ENCODE measurements around the gene LZTR1. TPM values are rescaled to one million over a fixed set of nuclear protein-coding genes. Genes with fewer than 3 reads are reported as not detected.

LZTR1 gene
- polyA plus RNA-seq (2012; rRNA removed), result 37.7 and 41.5 TPM in 2 replicates
- polyA plus RNA-seq (2012; cell fraction: cytosol; rRNA removed), result 11.9 and 15.0 TPM in 2 replicates
- 294 and 344 TPM in 2 replicates for polyA plus RNA-seq (2012; cell fraction: nucleus; rRNA removed)

GRCh38 chr22:20981787-20982562 lies at the start of gene LZTR1:
LZTR1 (plus strand) TSS chr22:20982297; CDS start chr22:20982372, 75 bp downstream.
- TF ChIP-seq SIN3A (IDR thresholded peaks at IDR 0.05; ENCODE audit: borderline replicate concordance, low read depth, low read length) (0 out of 2 replicates have a peak, but pooled peaks have one; percentile 36), NFIC (IDR thresholded peaks at IDR 0.05; ENCODE audit: borderline replicate concordance) (no peak), EP300 (IDR thresholded peaks at IDR 0.05; ENCODE audit: borderline replicate concordance in 1 of 2, low read depth in 1 of 2, low read length in 1 of 2) (no peak; a peak in 1 of 4 replicates), FOXJ3 (CRISPR knock-in tag; IDR thresholded peaks at IDR 0.05) (no peak), MXI1 (IDR thresholded peaks at IDR 0.05; ENCODE audit: low read depth, low read length) (peak; percentile 63), CTCF (IDR thresholded peaks at IDR 0.05) (peak; percentile 62), USF1 (IDR thresholded peaks at IDR 0.05; ENCODE audit: borderline replicate concordance, low read depth) (peak; percentile 43; the same call in 1 of the 2 replicates), RFX5 (IDR thresholded peaks at IDR 0.05; ENCODE audit: low read length) (no peak), TAF1 (IDR thresholded peaks at IDR 0.05; ENCODE audit: borderline replicate concordance, low read depth, low read length) (peak; percentile 61; the same call in 1 of the 2 replicates), JUND (IDR thresholded peaks at IDR 0.05) (no peak), RAD21 (IDR thresholded peaks at IDR 0.05; ENCODE audit: low read length) (peak; percentile 54), SMC3 (IDR thresholded peaks at IDR 0.05; ENCODE audit: low read depth, low read length) (peak; percentile 46), ELF1 (IDR thresholded peaks at IDR 0.05) (peak; percentile 62; the same call in 1 of the 2 replicates), CHD2 (IDR thresholded peaks at IDR 0.05; ENCODE audit: low read length, partially characterized antibody) (peak; percentile 40), YY1 (IDR thresholded peaks at IDR 0.05; ENCODE audit: low read depth) (peak; percentile 62; the same call in 1 of the 2 replicates), RCOR1 (IDR thresholded peaks at IDR 0.05; ENCODE audit: low read length) (no peak), NRF1 (IDR thresholded peaks at IDR 0.05; ENCODE audit: low read depth, low read length) (peak; percentile 69), GABPA (IDR thresholded peaks at IDR 0.05; ENCODE audit: low read depth) (peak; percentile 76), MAX (IDR thresholded peaks at IDR 0.05; ENCODE audit: low read depth) (peak; percentile 96), POLR2AphosphoS5 (IDR thresholded peaks at IDR 0.05; ENCODE audit: low read depth, low read length) (peak; percentile 98)
- ChIA-PET POLR2A (interaction anchor here (0.6 to 1.8 kb wide), 17 partner anchors 9 to 96 kb away, joined by 3 to 13 read pairs (median 6); partner anchors contain the start of genes LRRC74B, P2RX6 and THAP7), CTCF (interaction anchor here (0.7 to 3.6 kb wide), 16 partner anchors 9 to 178 kb away, joined by 3 to 12 read pairs (median 3); partner anchors contain the start of gene CRKL)
- Histone ChIP-seq H3K4me3 (ENCODE audit: low read depth in 2 of 2, low read length in 1 of 2) (peak within 1 kb of the TSS; percentile 71 to 97), H2AFZ (ENCODE audit: low read depth) (peak within 1 kb of the TSS; percentile 79; the same call in 1 of the 2 replicates), H3K27ac (ENCODE audit: low read depth in 2 of 2, low read length in 1 of 2) (peak within 1 kb of the TSS; percentile 77 to 98), H3K9me3 (no peaks in the 10 kb centered on the region), H3K9ac (peak within 1 kb of the TSS; percentile 78), H3K36me3 (replicated peaks in 1 of 2; ENCODE audit: control insufficient read depth in 1 of 2, insufficient read depth in 2 of 2, low read length in 1 of 2) (peaks cover 8 to 20% of the 10 kb centered on the region in 2 experiments), H3K4me1 (ENCODE audit: control insufficient read depth in 1 of 2, insufficient read depth in 2 of 2, low read depth in 1 of 2, low read length in 1 of 2) (peaks cover 6 to 24% of the 10 kb centered on the region in 2 experiments; a peak in 2 of 4 replicates), H3F3A (replicated peaks; ENCODE audit: insufficient read depth) (no peaks in the 10 kb centered on the region), H3K79me2 (ENCODE audit: insufficient read depth) (peaks cover 25% of the 10 kb centered on the region), H3K9me2 (no peaks in the 10 kb centered on the region), H3K4me2 (peak within 1 kb of the TSS; percentile 95), H3K27me3 (ENCODE audit: insufficient read depth) (no peaks in the 10 kb centered on the region), H4K20me1 (ENCODE audit: insufficient read depth) (no peaks in the 10 kb centered on the region)
- WGBS (ENCODE audit: low lambda C conversion rate), result 1% methylated on average over 29 of the region's 87 CpGs
- DNase-seq, result peak; percentile 94

Measured in SK-N-SH (cell line).